ENCODE data around the gene DLD. TPM values are rescaled to one million over a fixed set of nuclear protein-coding genes. Genes with fewer than 3 reads are reported as not detected.

DLD gene
- total RNA-seq, 2 experiments from 2014 or later = 74.3 to 74.9 TPM

DNA sequence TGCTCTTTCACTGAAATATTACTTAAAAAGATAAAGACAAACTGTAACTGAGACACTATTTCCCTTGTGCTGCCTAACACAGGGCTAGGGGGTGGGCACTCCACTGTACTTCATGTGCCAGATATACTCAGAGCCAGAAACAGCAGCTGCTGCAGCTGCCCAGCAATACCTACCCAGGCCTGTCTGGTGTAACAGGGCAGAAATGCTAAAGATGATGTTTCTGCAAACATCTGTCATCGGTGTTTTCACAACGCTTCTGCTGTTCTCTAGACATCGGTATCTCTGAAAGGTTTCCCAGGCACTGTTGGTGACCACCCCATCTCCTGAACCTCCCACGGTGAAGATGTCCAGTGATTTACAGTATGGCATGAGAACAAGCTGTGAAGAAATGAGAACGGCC is 69.3 kb downstream of the DLD start:
- TF ChIP-seq, protein P1, sequence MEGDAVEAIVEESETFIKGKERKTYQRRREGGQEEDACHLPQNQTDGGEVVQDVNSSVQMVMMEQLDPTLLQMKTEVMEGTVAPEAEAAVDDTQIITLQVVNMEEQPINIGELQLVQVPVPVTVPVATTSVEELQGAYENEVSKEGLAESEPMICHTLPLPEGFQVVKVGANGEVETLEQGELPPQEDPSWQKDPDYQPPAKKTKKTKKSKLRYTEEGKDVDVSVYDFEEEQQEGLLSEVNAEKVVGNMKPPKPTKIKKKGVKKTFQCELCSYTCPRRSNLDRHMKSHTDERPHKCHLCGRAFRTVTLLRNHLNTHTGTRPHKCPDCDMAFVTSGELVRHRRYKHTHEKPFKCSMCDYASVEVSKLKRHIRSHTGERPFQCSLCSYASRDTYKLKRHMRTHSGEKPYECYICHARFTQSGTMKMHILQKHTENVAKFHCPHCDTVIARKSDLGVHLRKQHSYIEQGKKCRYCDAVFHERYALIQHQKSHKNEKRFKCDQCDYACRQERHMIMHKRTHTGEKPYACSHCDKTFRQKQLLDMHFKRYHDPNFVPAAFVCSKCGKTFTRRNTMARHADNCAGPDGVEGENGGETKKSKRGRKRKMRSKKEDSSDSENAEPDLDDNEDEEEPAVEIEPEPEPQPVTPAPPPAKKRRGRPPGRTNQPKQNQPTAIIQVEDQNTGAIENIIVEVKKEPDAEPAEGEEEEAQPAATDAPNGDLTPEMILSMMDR (IDR thresholded peaks at IDR 0.05) = no peak
- intact Hi-C loops (cut with DNase I, micrococcal nuclease) = no loop called here
- H3K27ac ChIP-seq (ENCODE audit: low read depth in 1 of 2, low read length in 2 of 2) = no peak overlapping the region
- Mint-ChIP-seq H3K27ac (no peak overlapping the region), H3K27me3 (peaks cover 8% of the 10 kb centered on the region), H3K9me3 (no peaks in the 10 kb centered on the region), H3K36me3 (ENCODE audit: low read depth) (no peaks in the 10 kb centered on the region), H3K4me1 (ENCODE audit: low read depth) (no peaks in the 10 kb centered on the region), H3K4me3 (no peak overlapping the region)
- no peak for DNase-seq
- CTCF ChIA-PET = no interaction called here
- no peak overlapping the region for H3K4me3 ChIP-seq (ENCODE audit: low read length)
- ATAC-seq (ENCODE audit: poor library complexity) = no peak
- H3K9me3 ChIP-seq (ENCODE audit: control insufficient read depth in 1 of 2, insufficient read depth in 1 of 2, low read length in 2 of 2) = no peaks in the 10 kb centered on the region
- no peaks in the 10 kb centered on the region for H3K4me1 ChIP-seq (ENCODE audit: insufficient read depth, low read length)
- no peaks in the 10 kb centered on the region for H3K36me3 ChIP-seq (ENCODE audit: insufficient read depth, low read length)
- no peaks in the 10 kb centered on the region for H3K27me3 ChIP-seq (ENCODE audit: control insufficient read depth in 1 of 2, insufficient read depth in 2 of 2, low read length in 2 of 2)
- POLR2A ChIA-PET = no interaction called here

DNA sequence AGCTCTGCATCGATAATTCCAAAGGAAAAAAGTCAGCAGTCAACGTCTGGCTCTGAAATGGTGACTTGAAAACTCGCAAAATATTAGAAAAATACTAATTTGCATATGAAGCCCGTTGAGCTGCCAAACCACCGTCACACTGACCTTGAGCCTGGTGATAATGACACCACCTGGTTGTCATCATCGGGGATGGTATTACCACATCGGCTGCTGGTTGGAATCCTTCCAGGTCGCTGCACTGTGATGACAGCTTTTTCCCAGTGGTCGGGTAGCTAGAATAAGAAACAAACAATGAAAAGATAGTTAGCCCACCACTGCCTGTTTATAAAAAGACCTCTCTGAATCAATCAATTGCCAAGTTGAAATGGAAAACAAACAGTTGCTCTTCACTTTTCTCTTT is 70.4 kb downstream of the DLD start:
- H3K27me3 ChIP-seq (ENCODE audit: control insufficient read depth in 1 of 2, insufficient read depth in 2 of 2, low read length in 2 of 2) = no peaks in the 10 kb centered on the region
- Mint-ChIP-seq H3K4me3 (no peak overlapping the region), H3K36me3 (ENCODE audit: low read depth) (no peaks in the 10 kb centered on the region), H3K4me1 (ENCODE audit: low read depth) (no peaks in the 10 kb centered on the region), H3K27ac (no peak overlapping the region), H3K27me3 (peaks cover 8% of the 10 kb centered on the region), H3K9me3 (no peaks in the 10 kb centered on the region)
- DNase-seq (no peak), ATAC-seq (ENCODE audit: poor library complexity) (no peak)
- TF ChIP-seq, protein P1 (IDR thresholded peaks at IDR 0.05) = no peak
- ChIA-PET POLR2A (no interaction called here), CTCF (no interaction called here)
- no peak overlapping the region for H3K4me3 ChIP-seq (ENCODE audit: low read length)
- no peaks in the 10 kb centered on the region for H3K4me1 ChIP-seq (ENCODE audit: insufficient read depth, low read length)
- no peaks in the 10 kb centered on the region for H3K9me3 ChIP-seq (ENCODE audit: control insufficient read depth in 1 of 2, insufficient read depth in 1 of 2, low read length in 2 of 2)
- intact Hi-C loops (cut with DNase I, micrococcal nuclease) = no loop called here
- no peak overlapping the region for H3K27ac ChIP-seq (ENCODE audit: low read depth in 1 of 2, low read length in 2 of 2)
- no peaks in the 10 kb centered on the region for H3K36me3 ChIP-seq (ENCODE audit: insufficient read depth, low read length)

DNA sequence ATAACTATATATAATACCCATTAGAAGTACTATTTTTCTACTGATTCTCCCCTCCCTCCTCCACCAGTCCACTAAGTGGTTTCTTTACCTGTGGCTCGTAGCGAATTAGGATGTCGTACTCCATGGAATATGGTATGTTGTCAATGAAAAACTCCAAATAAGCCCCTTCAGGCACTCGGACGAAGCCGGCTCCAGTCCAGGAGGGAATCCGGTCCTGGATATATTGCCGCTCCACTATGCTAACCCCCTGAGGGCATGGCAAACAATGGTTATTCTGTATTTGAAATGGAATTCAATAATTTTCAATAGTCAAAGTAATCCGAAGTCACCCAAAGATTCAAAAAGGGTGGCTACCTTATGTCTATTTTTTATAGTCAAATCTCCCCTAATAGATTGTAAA is 71.8 kb downstream of the DLD start:
- H3K9me3 Mint-ChIP-seq = no peaks in the 10 kb centered on the region
- DNase-seq (no peak), ATAC-seq (ENCODE audit: poor library complexity) (no peak)
- no peaks in the 10 kb centered on the region for H3K27me3 ChIP-seq (ENCODE audit: control insufficient read depth in 1 of 2, insufficient read depth in 2 of 2, low read length in 2 of 2)
- H3K27ac ChIP-seq (ENCODE audit: low read depth in 1 of 2, low read length in 2 of 2) = no peak overlapping the region
- CTCF ChIA-PET = no interaction called here
- TF ChIP-seq, protein P1 (IDR thresholded peaks at IDR 0.05) = no peak
- H3K4me1 ChIP-seq (ENCODE audit: insufficient read depth, low read length) = no peaks in the 10 kb centered on the region
- no peaks in the 10 kb centered on the region for H3K36me3 Mint-ChIP-seq (ENCODE audit: low read depth)
- H3K9me3 ChIP-seq (ENCODE audit: control insufficient read depth in 1 of 2, insufficient read depth in 1 of 2, low read length in 2 of 2) = no peaks in the 10 kb centered on the region
- intact Hi-C loops (cut with DNase I, micrococcal nuclease) = no loop called here
- H3K27me3 Mint-ChIP-seq = peaks cover 8% of the 10 kb centered on the region
- H3K4me1 Mint-ChIP-seq (ENCODE audit: low read depth) = no peaks in the 10 kb centered on the region
- H3K27ac Mint-ChIP-seq = no peak overlapping the region
- no peaks in the 10 kb centered on the region for H3K36me3 ChIP-seq (ENCODE audit: insufficient read depth, low read length)
- POLR2A ChIA-PET = no interaction called here
- H3K4me3 ChIP-seq (ENCODE audit: low read length) = no peak overlapping the region
- no peak overlapping the region for H3K4me3 Mint-ChIP-seq
